G401.6 (cell line): ENCODE measurements around the gene WDR26.
"Not testable (repeated sequence)": the region's sequence is repeated elsewhere in the genome, so short reads cannot be mapped to it uniquely, and the experiment has no call there.

Experiments used
- FAIRE-seq: peaks from 2 replicates; lab custom pipeline; 2012; peaks lifted over from hg19 to GRCh38; lab: Jason Lieb, UNC

Gene WDR26

GRCh38 chr1:224433701-224434672 lies 610 bp downstream of the WDR26 start:
- no peak for FAIRE-seq

- no peak for FAIRE-seq
These were observed 1.4 kb downstream of the WDR26 start for GRCh38 chr1:224433041-224433691.

GRCh38 chr1:224432672-224433040 lies 1.9 kb downstream of the WDR26 start:
- FAIRE-seq, result no peak

- no peak for FAIRE-seq
These were observed 2.5 kb downstream of the WDR26 start for GRCh38 chr1:224432146-224432545.

GRCh38 chr1:224431726-224432125 lies 2.9 kb downstream of the WDR26 start:
- FAIRE-seq, result no peak

GRCh38 chr1:224430511-224431113 lies 4.0 kb downstream of the WDR26 start:
- FAIRE-seq, result no peak

- FAIRE-seq, result no peak
These were observed 4.8 kb downstream of the WDR26 start for GRCh38 chr1:224429616-224430326.

GRCh38 chr1:224428713-224429112 lies 5.9 kb downstream of the WDR26 start:
- not testable (repeated sequence) for FAIRE-seq

GRCh38 chr1:224427346-224427745 lies 7.3 kb downstream of the WDR26 start:
- no peak for FAIRE-seq

- FAIRE-seq, result not testable (repeated sequence)
These were observed 7.7 kb downstream of the WDR26 start for GRCh38 chr1:224426869-224427268.

- peak; percentile 48 for FAIRE-seq
These were observed 9.2 kb downstream of the WDR26 start for GRCh38 chr1:224425279-224425884.

GRCh38 chr1:224420106-224420505 lies 14.5 kb downstream of the WDR26 start:
- FAIRE-seq, result no peak

- no peak for FAIRE-seq
These were observed 22.8 kb downstream of the WDR26 start for GRCh38 chr1:224411766-224412165.

- no peak for FAIRE-seq
These were observed 26.4 kb downstream of the WDR26 start for GRCh38 chr1:224408294-224408590.

- no peak for FAIRE-seq
These were observed 26.9 kb downstream of the WDR26 start for GRCh38 chr1:224407571-224408293.

GRCh38 chr1:224406216-224406615 lies 28.4 kb downstream of the WDR26 start:
- FAIRE-seq, result no peak

GRCh38 chr1:224405604-224405970 lies 29.0 kb downstream of the WDR26 start:
- FAIRE-seq, result no peak

- FAIRE-seq, result no peak
These were observed 29.5 kb downstream of the WDR26 start for GRCh38 chr1:224404916-224405603.

GRCh38 chr1:224402472-224403036 lies 32.0 kb downstream of the WDR26 start:
- peak; percentile 82 for FAIRE-seq

- FAIRE-seq, result no peak
These were observed 34.7 kb downstream of the WDR26 start for GRCh38 chr1:224399887-224400286.

GRCh38 chr1:224393294-224393693 lies 41.3 kb downstream of the WDR26 start:
- FAIRE-seq, result no peak
